NCI-H146 (cell line): Measurements from ENCODE around the gene HOTAIR.

Experiments used
- DNase-seq: peaks from one replicate; lab custom pipeline; 2025; lab: John Stamatoyannopoulos, UW

The HOTAIR gene

DNA sequence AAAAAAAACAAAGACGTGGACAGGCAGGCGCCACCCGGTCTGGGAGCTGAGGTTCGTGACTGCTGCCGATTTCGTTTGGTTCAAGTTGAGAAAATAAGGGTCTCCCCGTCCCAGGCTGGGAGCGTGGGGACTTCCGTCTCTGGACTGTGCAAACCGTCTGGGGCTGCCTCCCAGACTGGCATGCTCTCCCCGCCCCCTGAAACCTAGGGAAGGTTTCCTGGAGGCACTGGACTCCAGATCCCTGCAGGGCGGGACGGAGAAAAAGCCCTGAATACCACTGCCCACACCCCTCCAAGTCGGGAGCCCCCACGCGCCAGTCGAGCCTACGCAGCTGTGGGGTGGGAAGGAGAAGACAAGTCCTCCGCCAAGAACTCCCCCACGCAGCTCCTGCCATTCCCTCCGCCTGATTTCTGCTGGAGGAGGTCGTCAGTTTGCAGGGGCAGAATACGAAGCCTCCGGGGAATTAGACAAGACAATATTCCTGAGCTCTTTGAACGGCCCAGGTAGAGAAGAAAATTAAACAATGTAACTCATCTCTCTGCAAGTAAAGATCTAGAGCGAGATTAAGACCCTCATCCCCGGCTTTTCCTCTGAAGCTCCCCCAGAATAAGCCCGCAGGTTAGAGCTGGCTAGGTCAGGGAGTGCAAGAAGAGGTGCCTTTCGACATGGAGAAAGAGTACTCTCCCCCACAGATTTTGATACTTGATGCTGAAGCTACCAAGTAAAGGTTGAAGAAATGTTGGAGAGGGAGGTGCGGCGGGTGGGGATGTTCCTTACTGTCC is 46.5 kb downstream of the HOTAIR start:
- DNase-seq: no peak

DNA sequence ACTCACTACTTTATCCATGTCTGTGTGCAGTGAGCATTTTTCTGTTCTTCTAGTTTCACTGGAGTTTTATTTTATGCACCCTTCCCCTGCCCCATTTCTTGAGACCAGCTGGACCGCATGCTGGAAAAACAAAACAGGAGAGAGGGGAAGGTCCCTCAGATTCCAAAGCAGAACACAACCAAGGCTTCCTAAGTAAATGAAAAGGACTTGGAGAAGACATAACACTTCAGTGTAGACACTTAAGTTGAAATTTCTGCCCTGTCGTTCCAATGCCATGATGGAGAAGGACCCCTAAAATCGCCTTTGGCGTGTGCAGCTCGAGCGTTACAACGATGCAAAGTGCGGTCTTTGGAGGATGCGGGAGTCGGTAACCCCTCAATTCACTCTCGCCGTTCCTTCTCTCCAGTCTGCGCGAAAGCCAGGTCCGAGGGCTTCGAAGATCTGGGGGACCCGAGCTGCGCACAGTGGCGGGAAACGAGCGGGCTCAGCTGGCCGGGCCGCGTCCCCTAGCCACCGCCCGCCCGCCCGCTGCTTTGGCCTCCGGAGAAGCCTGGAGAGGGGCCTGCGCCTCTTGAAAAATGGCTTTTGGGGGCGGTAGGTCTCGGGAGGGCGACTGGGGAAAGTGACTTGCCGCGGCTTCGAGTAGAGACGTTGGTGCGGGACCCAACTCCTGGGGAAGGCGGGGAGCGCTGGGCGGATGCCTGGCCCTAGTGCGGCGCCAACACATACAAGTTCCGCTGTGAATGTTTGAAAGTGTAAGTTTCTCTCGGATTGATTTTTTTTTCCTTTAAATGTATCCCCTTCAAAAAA is 47.3 kb downstream of the HOTAIR start:
- DNase-seq: no peak

DNA sequence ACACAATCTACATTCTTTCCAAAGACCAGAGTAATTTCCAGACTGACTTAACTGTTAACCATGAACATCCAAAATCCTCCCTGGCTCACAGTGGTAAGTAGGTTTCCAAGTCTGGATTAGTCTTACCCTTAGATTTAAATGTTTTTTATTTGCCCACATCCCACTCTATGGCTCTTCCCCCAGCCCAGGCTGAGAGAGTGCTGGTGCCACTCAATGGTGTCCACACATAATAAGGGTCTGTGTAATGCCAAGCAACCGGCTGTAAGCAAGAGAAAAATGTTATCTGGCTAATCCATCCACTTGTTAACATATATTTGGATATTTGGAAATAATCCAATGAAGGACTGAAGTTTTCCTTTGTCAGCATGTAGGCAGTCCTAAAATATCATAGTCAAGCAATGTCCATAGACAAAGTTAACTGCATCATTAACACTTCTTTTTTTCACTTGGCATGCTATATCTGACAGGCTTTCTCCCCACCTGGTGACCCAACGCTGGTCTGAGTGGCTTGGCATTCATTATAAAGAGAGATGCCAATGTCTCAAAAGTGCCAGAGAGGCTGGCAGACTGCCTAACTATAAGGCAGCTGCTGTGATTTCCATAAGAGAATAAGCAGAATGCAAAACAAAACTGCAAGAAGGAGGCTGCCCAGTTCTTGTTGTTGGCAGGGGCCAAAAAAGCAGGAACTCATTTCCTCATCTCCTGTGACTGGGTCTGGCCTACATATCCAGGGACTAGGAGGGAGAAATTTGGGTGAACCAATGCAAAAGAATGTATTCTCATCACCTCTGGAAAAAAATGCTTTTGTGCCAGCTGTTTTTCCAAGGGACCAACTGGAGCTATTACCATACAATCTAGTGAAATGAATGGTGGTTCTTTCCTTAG is 50.0 kb downstream of the HOTAIR start:
- DNase-seq: no peak

DNA sequence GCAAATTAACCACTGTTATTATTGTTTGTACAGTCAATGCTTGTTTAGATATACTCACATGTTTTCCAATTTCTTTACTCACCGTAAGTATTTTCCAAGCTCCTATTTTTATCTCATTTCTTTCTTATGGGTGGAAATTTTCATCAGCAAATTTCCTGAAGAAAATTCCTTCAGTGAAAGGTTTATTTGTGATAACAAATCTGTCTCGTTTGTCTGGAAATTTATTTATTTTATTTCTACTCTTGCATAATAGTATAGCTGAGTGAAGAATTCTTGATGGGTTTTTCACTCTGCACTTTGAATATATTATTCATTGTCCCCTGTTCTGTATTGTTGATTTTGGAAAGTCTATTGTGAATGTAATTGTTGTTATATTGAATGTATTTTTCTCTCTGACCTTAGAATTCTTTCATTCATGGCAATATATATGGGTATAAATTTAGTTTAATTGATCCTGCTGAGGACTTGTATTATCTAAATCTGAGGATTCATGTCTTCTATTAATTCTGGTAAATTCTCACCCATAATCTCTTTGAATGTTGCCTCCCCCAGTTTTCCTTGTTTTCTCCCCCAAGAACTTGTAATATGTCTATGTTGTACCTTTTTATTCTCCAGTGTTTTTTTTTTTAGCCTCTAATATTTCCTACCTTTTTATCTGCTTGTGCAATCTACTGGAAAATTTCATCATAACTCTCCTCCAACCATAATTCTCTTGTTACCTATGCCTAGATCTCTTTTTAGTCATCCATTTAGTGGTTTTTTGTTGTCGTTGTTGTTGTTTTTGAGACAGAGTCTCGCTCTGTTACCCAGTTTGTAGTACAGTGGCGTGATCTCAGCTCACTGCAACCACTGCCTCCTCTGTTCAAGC is 57.7 kb downstream of the HOTAIR start:
- DNase-seq: no peak
